ENCODE results near the gene KRT76.

KRT76 gene

DNA sequence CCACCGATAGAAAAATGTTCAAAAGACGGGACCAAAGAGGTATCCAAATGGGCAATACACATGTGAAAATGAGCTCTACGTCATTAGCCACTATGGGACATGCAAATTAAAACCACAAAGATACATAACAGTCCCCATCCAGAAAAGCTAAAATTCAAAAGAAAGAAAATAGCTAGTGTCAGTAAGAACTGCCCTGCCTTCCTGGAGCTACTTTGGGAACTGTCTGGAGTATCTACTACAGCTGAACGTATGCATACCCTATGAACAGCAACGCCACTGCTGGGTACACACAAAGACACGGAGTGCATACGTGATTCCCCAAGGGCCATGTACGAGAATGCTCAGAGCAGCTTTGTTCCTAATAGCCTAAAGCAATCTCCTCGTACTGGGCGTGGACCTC, 48.0 kb downstream of the KRT76 start:
- Histone ChIP-seq H3K36me3 (ENCODE audit: control insufficient read depth, insufficient read depth, low read length) (no peaks in the 10 kb centered on the region), H3K4me3 (replicated peaks; ENCODE audit: low read depth, low read length) (no peak overlapping the region), H3K27me3 (replicated peaks; ENCODE audit: control insufficient read depth, insufficient read depth, low read length) (no peaks in the 10 kb centered on the region; the same call in 1 of the 2 replicates)
- DNase-seq (ENCODE audit: extremely low read depth, insufficient read length), result no peak
- TF ChIP-seq, protein P1, sequence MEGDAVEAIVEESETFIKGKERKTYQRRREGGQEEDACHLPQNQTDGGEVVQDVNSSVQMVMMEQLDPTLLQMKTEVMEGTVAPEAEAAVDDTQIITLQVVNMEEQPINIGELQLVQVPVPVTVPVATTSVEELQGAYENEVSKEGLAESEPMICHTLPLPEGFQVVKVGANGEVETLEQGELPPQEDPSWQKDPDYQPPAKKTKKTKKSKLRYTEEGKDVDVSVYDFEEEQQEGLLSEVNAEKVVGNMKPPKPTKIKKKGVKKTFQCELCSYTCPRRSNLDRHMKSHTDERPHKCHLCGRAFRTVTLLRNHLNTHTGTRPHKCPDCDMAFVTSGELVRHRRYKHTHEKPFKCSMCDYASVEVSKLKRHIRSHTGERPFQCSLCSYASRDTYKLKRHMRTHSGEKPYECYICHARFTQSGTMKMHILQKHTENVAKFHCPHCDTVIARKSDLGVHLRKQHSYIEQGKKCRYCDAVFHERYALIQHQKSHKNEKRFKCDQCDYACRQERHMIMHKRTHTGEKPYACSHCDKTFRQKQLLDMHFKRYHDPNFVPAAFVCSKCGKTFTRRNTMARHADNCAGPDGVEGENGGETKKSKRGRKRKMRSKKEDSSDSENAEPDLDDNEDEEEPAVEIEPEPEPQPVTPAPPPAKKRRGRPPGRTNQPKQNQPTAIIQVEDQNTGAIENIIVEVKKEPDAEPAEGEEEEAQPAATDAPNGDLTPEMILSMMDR (IDR thresholded peaks at IDR 0.05; ENCODE audit: insufficient read depth, low read length, poor library complexity, severe bottlenecking), result no peak

DNA sequence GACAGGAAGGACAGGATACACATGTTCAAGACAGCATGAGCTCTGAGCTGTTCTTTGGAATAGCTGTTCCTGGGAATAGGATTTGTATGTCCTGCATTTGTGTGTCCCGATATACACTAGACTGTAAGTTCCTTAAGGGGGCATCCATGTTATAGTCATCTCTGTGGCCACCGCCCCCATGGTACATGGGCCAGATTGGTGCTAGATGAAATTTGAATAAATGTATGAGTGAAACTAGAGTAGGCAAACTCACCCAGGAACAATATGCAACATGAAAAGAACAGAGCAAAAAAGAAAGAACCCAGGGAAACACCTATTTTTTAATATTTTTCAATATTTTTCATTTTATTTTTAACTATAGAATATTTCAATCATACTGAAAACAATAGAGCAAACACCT, 48.8 kb downstream of the KRT76 start:
- TF ChIP-seq, protein P1 (IDR thresholded peaks at IDR 0.05; ENCODE audit: insufficient read depth, low read length, poor library complexity, severe bottlenecking), result no peak
- H3K4me3 ChIP-seq (replicated peaks; ENCODE audit: low read depth, low read length), result no peak overlapping the region
- DNase-seq (ENCODE audit: extremely low read depth, insufficient read length), result no peak
- no peaks in the 10 kb centered on the region for H3K36me3 ChIP-seq (ENCODE audit: control insufficient read depth, insufficient read depth, low read length)
- no peaks in the 10 kb centered on the region; the same call in 1 of the 2 replicates for H3K27me3 ChIP-seq (replicated peaks; ENCODE audit: control insufficient read depth, insufficient read depth, low read length)

DNA sequence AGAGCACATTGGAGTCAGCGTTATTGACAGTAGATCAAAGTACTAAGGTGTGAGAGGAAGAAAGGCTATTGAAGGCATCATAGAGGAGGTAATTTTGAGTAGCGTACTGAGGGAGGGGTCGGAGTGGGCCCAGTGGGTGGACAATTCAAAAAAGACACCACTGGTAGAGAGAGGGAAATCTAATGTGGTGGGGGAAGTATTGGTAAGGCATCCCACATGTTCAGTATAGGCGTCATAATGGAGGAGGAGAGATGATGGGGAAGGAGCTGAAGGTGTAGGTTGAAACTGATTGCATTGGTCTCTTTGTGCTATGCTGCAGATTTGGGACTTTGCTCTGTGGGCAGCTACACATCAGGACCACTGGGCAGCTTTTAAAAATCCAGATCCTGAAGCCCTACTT, 50.1 kb downstream of the KRT76 start:
- no peak for DNase-seq (ENCODE audit: extremely low read depth, insufficient read length)
- Histone ChIP-seq H3K27me3 (replicated peaks; ENCODE audit: control insufficient read depth, insufficient read depth, low read length) (no peaks in the 10 kb centered on the region; the same call in 1 of the 2 replicates), H3K4me3 (replicated peaks; ENCODE audit: low read depth, low read length) (no peak overlapping the region), H3K36me3 (ENCODE audit: control insufficient read depth, insufficient read depth, low read length) (no peaks in the 10 kb centered on the region)
- TF ChIP-seq, protein P1 (IDR thresholded peaks at IDR 0.05; ENCODE audit: insufficient read depth, low read length, poor library complexity, severe bottlenecking), result no peak

DNA sequence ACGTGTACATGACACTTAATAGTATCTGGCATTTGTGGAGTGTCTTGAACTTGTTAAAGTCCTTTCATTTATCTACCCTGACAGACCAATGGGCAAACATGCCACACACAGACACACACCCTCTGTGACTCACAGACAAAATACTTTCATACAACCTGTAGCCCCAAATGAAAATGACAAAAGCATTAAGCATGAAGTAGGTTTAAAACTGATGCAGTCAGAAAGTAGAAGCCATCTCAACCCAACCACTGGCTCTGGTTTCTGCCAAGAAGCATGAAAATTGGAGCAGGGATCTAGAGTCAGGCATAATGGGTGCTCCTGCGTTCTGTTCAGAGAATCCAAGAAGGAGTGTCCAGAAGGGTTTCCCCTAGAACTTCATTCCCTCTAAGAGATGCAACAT, 50.7 kb downstream of the KRT76 start:
- DNase-seq (ENCODE audit: extremely low read depth, insufficient read length), result no peak
- Histone ChIP-seq H3K4me3 (replicated peaks; ENCODE audit: low read depth, low read length) (no peak overlapping the region), H3K27me3 (replicated peaks; ENCODE audit: control insufficient read depth, insufficient read depth, low read length) (no peaks in the 10 kb centered on the region; the same call in 1 of the 2 replicates), H3K36me3 (ENCODE audit: control insufficient read depth, insufficient read depth, low read length) (no peaks in the 10 kb centered on the region)
- TF ChIP-seq, protein P1 (IDR thresholded peaks at IDR 0.05; ENCODE audit: insufficient read depth, low read length, poor library complexity, severe bottlenecking), result no peak

DNA sequence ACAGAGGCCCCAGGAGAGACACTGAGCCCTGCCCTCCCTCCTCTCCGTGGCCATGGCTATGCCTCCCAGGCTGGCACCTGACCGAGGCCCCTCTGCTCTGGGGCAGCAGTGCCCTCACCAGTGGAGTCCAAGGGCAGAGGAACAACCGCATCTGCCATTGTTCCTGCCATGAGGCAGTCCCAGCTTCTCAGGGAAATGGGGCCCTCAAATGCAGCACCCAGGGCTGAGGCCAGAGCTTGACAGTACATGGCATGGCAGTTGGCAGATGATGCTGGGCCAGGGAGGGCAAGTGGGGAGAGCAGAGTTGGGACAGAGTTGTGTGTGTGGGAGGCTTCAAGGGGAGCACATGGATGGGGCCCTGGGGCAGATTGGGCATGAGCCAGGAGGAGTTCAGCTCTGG, 52.8 kb downstream of the KRT76 start:
- Histone ChIP-seq H3K27me3 (replicated peaks; ENCODE audit: control insufficient read depth, insufficient read depth, low read length) (no peaks in the 10 kb centered on the region; the same call in 1 of the 2 replicates), H3K4me3 (replicated peaks; ENCODE audit: low read depth, low read length) (no peak overlapping the region), H3K36me3 (ENCODE audit: control insufficient read depth, insufficient read depth, low read length) (no peaks in the 10 kb centered on the region)
- TF ChIP-seq, protein P1 (IDR thresholded peaks at IDR 0.05; ENCODE audit: insufficient read depth, low read length, poor library complexity, severe bottlenecking), result no peak
- no peak for DNase-seq (ENCODE audit: extremely low read depth, insufficient read length)

DNA sequence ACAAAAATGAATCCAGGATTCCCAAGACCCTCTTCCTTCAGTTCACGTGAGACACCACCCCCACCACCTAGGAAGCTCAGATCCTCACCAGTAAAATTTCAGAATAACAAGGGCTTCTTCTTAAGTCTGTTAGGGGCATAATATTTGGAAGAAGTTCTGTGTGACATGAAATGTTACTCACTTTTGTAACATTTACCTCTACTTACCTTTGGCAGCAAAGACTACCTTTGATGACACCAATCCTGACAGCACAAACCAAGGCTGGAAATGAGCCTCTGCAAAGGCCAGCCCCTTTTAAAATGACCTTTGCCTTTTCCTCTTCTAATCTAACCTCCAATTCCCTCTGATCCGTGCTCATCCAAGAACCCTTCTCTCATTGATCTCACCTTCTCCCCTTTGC, 54.5 kb downstream of the KRT76 start:
- no peaks in the 10 kb centered on the region for H3K36me3 ChIP-seq (ENCODE audit: control insufficient read depth, insufficient read depth, low read length)
- H3K27me3 ChIP-seq (replicated peaks; ENCODE audit: control insufficient read depth, insufficient read depth, low read length), result no peaks in the 10 kb centered on the region; the same call in 1 of the 2 replicates
- no peak for DNase-seq (ENCODE audit: extremely low read depth, insufficient read length)
- H3K4me3 ChIP-seq (replicated peaks; ENCODE audit: low read depth, low read length), result no peak overlapping the region
- TF ChIP-seq, protein P1 (IDR thresholded peaks at IDR 0.05; ENCODE audit: insufficient read depth, low read length, poor library complexity, severe bottlenecking), result no peak
